Activated B cell treated with CpG ODN at 0.5 μM for 24 hours (primary cell): Measurements from ENCODE around the gene HAVCR1. TPM values are rescaled to one million over a fixed set of nuclear protein-coding genes. Genes with fewer than 3 reads are reported as not detected.
"Not testable (repeated sequence)": the region's sequence is repeated elsewhere in the genome, so short reads cannot be mapped to it uniquely, and the experiment has no call there.

Experiments used
- ATAC-seq: fragments of 200-7000 bp; cut with Tn5 transposase; one replicate; pipeline ENCODE4 v1.10.0; 2021; ENCODE audit warnings: low read depth, mild to moderate bottlenecking, moderate library complexity
- CTCF ChIA-PET: fragments of 350-600 bp; sonication (Branson Sonifier 250); formaldehyde crosslinking; loops from one replicate; lab custom pipeline; 2021; ENCODE audit warnings: antibody characterized with exemption; lab: Charles Lee
- POLR2A ChIA-PET: fragments of 350-600 bp; sonication (Branson Sonifier 250); formaldehyde crosslinking; loops from one replicate; lab custom pipeline; 2021; ENCODE audit warnings: antibody characterized with exemption; lab: Charles Lee
- DNase-seq: peaks from one replicate; pipeline ENCODE4 v3.0.0; 2022
- H3K27ac Mint-ChIP-seq: one replicate; pipeline ENCODE4 v1.8.0; 2020; ENCODE audit warnings: mixed read lengths
- H3K27me3 Mint-ChIP-seq: one replicate; pipeline ENCODE4 v1.8.0; 2021; ENCODE audit warnings: mixed read lengths
- H3K36me3 Mint-ChIP-seq: one replicate; pipeline ENCODE4 v1.8.0; 2021; ENCODE audit warnings: low read depth, mixed read lengths
- H3K4me1 Mint-ChIP-seq: one replicate; pipeline ENCODE4 v1.8.0; 2021; ENCODE audit warnings: mixed read lengths
- H3K4me3 Mint-ChIP-seq: one replicate; pipeline ENCODE4 v1.8.0; 2020; ENCODE audit warnings: mild to moderate bottlenecking, mixed read lengths
- H3K9me3 Mint-ChIP-seq: one replicate; pipeline ENCODE4 v1.8.0; 2020; ENCODE audit warnings: mixed read lengths
- intact Hi-C: fragments of 100-400 bp; cut with micrococcal nuclease; formaldehyde crosslinking; loops from one replicate; pipeline ENCODE4 v1.15.1; 2024
- total RNA-seq: library from RNA; stranded (reverse); gene quantifications from 2 replicates; pipeline ENCODE4 v1.2.3, GENCODE V29; 2022
- TF ChIP-seq, protein P1 (sequence below): fragments of 200-600 bp; IDR thresholded peaks from one replicate; pipeline ENCODE4 v1.8.0; 2022; ENCODE audit warnings: antibody characterized with exemption, mild to moderate bottlenecking

The HAVCR1 gene
- total RNA-seq, 1 donor from 2014 or later, result not detected

DNA sequence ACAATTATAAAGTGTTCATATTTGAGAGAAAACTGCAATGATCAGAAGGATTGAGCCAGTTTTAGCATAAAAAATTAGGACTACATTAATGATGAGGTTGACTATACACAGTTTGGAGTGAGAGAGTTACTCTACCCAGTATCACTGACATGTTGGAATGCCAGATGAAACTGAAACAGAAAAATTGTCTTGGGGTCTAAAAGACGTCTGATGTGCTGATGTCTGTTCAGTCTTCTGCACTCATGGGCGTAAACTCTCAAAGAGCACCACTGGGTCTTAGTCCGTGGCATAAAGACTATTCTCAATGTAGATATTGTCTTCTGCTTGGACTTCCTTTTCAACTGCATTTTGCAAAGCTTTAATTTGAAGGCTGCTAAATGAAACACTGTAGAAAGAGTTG lies 29.5 kb downstream of the HAVCR1 start:
- peaks cover 3% of the 10 kb centered on the region for H3K4me1 Mint-ChIP-seq
- TF ChIP-seq, protein P1, sequence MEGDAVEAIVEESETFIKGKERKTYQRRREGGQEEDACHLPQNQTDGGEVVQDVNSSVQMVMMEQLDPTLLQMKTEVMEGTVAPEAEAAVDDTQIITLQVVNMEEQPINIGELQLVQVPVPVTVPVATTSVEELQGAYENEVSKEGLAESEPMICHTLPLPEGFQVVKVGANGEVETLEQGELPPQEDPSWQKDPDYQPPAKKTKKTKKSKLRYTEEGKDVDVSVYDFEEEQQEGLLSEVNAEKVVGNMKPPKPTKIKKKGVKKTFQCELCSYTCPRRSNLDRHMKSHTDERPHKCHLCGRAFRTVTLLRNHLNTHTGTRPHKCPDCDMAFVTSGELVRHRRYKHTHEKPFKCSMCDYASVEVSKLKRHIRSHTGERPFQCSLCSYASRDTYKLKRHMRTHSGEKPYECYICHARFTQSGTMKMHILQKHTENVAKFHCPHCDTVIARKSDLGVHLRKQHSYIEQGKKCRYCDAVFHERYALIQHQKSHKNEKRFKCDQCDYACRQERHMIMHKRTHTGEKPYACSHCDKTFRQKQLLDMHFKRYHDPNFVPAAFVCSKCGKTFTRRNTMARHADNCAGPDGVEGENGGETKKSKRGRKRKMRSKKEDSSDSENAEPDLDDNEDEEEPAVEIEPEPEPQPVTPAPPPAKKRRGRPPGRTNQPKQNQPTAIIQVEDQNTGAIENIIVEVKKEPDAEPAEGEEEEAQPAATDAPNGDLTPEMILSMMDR, result no peak
- no peaks in the 10 kb centered on the region for H3K9me3 Mint-ChIP-seq
- DNase-seq (no peak), ATAC-seq (no peak)
- no peak overlapping the region for H3K4me3 Mint-ChIP-seq
- intact Hi-C loops, result no loop called here
- H3K36me3 Mint-ChIP-seq, result no peaks in the 10 kb centered on the region
- CTCF ChIA-PET, result no interaction called here
- H3K27ac Mint-ChIP-seq, result no peak overlapping the region
- POLR2A ChIA-PET, result no interaction called here
- H3K27me3 Mint-ChIP-seq, result peaks cover 7% of the 10 kb centered on the region

DNA sequence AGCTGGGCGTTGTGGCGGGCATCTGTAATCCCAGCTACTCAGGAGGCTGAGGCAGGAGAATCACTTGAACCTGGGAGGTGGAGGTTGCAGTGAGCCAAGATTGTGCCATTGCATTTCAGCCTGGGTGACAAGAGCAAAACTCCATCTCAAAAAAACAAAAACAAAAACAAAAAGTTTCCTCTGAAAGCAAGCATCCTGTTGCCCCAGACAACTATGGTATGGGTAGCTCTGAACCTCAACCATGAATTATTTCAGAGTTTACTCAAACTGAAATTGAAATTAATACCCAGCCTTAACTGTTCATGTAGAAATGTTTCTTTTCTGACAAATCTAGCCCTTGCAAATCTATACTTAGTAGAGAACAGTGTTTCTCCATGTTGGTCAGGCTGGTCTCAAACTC lies 31.3 kb downstream of the HAVCR1 start:
- H3K27ac Mint-ChIP-seq, ATAC-seq, H3K4me1 Mint-ChIP-seq, intact Hi-C loops, DNase-seq, H3K27me3 Mint-ChIP-seq, H3K9me3 Mint-ChIP-seq, H3K4me3 Mint-ChIP-seq, H3K36me3 Mint-ChIP-seq: not testable (repeated sequence)
- CTCF ChIA-PET, result interaction anchor here (1.3 kb wide), 1 partner anchor 104 kb away, joined by 3 read pairs; no protein-coding TSS in a partner anchor
- POLR2A ChIA-PET, result interaction anchor here (0.7 kb wide), 1 partner anchor 498 kb away, joined by 3 read pairs; no protein-coding TSS in a partner anchor

DNA sequence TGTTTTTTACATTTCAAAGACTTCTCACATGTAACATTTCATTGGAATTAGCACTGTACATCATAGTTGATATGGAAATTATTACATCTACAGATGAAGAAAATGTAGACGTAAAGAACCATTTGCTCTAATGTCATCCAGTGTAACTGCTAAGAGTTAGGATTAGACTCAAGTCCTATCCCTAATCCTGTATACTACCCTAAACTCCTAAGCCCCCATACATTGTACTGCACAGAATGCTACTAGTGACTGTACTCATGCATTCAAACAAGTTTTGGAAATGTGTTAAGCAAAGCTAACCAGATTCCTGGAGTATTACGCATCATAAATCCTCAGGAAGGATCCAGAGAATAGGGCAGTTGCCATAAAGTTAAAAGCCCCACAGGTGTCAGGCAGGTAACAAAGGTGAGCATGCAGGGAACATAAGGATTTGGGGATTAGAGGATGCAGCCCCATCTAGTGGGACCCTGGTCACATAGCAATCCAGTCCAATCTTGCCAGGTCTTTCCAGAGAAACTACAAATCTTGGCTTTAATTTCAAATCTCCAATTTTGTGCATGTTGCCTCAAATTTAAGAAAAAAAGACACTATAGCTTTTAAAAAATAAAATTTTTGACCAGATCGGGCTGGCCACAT lies 32.0 kb downstream of the HAVCR1 start:
- no peak overlapping the region for H3K4me3 Mint-ChIP-seq
- H3K9me3 Mint-ChIP-seq, result no peaks in the 10 kb centered on the region
- TF ChIP-seq, protein P1, result no peak
- ChIA-PET CTCF (interaction anchor here (1.3 kb wide), 1 partner anchor 105 kb away, joined by 3 read pairs; no protein-coding TSS in a partner anchor), POLR2A (no interaction called here)
- peaks cover 7% of the 10 kb centered on the region for H3K27me3 Mint-ChIP-seq
- DNase-seq (no peak), ATAC-seq (no peak)
- H3K36me3 Mint-ChIP-seq, result no peaks in the 10 kb centered on the region
- no peak overlapping the region for H3K27ac Mint-ChIP-seq
- intact Hi-C loops, result no loop called here
- H3K4me1 Mint-ChIP-seq, result peaks cover 3% of the 10 kb centered on the region

DNA sequence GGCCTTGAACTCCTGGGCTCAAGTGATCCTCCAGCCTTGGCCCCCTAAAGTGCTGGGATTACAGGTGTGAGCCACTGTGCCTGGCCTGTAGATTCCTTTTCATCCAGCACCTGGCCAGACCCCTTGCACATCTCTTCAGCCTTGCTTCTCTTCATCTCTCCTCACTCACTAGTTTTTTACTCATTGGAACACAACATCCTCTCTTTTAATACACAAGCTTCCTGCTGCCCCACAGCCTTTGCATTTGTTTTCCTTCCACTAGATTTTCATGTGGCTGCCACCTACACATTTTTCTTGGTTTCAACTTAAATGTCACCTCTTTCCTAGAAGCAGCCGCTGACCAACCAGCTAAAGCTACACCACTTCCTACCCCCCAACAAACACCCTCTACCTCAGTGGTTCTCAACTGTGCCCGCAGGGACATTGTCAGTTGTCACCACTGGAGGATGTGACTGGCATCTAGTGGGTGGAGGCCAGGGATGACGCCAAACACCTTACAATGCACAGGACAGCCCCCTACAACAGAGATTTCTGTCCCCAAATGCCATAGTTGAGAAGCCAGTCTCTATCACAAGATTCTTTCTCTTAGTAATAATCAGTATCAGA lies 33.7 kb downstream of the HAVCR1 start:
- intact Hi-C loops, result no loop called here
- H3K36me3 Mint-ChIP-seq, result no peaks in the 10 kb centered on the region
- no peak overlapping the region for H3K4me3 Mint-ChIP-seq
- no peak for ATAC-seq
- TF ChIP-seq, protein P1, result no peak
- no peak for DNase-seq
- no peak overlapping the region for H3K27ac Mint-ChIP-seq
- H3K27me3 Mint-ChIP-seq, result peaks cover 3% of the 10 kb centered on the region
- no peaks in the 10 kb centered on the region for H3K9me3 Mint-ChIP-seq
- ChIA-PET CTCF (no interaction called here), POLR2A (interaction anchor here (0.6 kb wide), 1 partner anchor 451 kb away, joined by 5 read pairs; no protein-coding TSS in a partner anchor)
- H3K4me1 Mint-ChIP-seq, result peaks cover 3% of the 10 kb centered on the region

DNA sequence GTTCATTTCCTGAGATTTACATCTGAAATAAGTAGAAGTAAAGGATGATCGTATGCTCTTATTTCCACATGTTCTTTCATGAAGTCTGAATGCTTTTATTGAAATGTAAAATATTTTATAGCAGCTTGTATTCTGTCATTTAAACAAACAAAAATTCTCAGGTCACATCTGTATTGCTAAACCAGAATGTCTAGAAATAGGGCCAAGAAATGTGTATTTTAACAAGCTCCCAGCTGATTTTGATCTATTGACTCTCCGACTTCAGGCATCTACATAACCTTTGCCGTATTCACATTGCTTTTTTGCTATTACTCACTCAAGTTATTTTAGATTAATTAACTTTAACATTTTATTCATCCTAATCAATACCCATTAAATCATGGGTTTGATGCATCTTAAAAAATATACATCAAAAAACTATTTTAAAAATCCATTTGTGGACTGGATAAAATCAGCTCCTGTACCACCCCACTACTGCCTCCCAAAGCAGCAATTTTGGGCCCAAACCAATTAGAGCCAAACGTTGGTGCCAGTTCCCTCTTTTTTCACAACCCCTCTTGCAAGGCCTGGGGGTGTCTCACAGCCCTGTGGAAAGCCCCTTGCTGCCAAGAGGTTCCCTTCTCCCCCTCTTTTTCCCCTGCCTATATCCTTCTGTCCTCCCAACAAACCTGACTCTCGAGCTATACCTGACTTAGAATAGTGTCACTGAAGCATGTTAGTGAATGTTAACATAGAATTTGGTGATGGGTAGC lies 34.5 kb downstream of the HAVCR1 start:
- TF ChIP-seq, protein P1, result no peak
- no peak overlapping the region for H3K27ac Mint-ChIP-seq
- intact Hi-C loops, result no loop called here
- peaks cover 3% of the 10 kb centered on the region for H3K4me1 Mint-ChIP-seq
- ATAC-seq (no peak), DNase-seq (no peak)
- POLR2A ChIA-PET, result interaction anchor here (0.6 kb wide), 1 partner anchor 451 kb away, joined by 5 read pairs; no protein-coding TSS in a partner anchor
- CTCF ChIA-PET, result no interaction called here
- H3K9me3 Mint-ChIP-seq, result no peaks in the 10 kb centered on the region
- no peaks in the 10 kb centered on the region for H3K36me3 Mint-ChIP-seq
- no peaks in the 10 kb centered on the region for H3K27me3 Mint-ChIP-seq
- no peak overlapping the region for H3K4me3 Mint-ChIP-seq
